NCI-H187 (cell line): ENCODE measurements around the gene RRM1.
"Not testable (repeated sequence)": the region's sequence is repeated elsewhere in the genome, so short reads cannot be mapped to it uniquely, and the experiment has no call there.

Source experiments
- DNase-seq, 2 experiments: peaks; one replicate each; lab custom pipeline; 2025; lab: John Stamatoyannopoulos, UW

RRM1 gene

DNA sequence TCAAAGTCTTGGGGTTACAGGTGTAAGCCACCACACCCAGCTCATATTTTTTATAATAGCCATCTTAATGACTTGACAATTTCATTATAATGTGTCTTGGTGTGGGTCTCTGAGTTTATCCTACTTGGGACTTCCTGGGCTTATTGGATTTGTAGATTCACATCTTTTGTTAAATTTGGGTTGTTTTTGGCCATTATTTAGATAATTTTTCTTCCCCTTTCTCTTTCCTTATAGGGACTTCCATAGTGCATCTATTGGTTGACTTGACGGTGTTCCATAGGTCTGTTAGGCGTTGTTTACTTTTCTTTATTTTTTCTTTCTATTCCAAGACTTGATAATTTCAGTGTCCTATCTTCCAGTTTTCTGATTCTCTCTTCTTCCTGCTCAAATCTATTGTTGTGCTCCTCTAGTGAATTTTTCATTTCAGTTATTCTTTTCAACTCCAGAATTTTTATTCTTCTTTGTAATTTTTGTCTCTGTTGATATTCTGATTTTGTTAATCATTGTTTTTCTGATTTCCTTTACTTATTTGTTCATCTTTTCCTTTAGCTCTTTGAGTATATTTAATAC is 45.6 kb downstream of the RRM1 start:
- no peak for DNase-seq

DNA sequence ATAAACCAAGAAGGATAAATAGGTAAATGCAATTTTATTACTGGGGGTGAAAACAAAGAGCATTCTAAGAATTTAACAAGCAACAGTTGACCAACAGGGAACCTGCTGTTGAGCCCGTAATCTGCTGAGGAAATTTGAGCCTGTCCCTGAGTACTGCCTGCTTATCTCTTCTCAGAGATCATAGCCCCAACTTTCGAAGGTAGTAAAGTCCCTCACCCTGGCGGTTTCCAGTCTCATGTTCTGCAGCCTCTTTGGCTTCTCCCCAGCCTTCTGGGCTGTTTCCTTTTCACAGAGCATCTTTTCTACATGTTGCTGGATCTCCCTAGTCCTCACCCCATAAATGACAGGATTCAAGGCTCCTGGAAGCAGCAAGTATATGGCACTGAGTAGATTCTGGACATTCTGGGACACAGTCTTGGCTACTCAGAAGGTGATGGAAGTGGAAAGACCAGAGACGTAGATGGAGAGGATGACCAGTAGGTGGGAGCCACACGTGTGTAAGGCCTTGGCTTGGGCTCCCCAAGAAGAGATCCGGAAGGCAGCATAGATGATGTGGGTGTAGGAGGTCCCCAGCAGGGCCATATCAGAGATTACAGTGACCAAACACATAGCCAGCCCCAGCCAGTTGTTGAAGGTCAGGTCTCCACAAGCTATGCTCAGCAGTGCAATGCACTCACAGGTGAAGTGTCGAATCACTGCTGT is 51.6 kb downstream of the RRM1 start:
- DNase-seq, result no peak

DNA sequence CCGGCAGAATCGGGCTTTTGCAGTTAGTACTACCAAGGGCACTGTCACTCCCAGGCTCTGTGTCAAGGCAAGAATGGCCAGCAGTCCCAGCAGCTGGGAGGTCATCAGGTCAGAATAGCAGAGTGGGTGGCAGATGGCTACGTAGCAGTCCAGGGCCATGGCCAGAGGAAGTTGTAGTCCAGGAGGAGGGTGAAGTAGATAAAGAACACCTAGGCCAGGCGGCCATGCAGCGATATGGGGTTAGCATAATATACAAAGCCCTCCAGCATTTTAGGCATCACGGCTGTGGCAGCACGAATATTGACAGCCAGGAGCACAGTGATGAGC is 52.1 kb downstream of the RRM1 start:
- no peak for DNase-seq

GRCh38 chr11:4154503-4154902 is 59.9 kb downstream of the RRM1 start:
- no peak for DNase-seq

GRCh38 chr11:4156571-4156970 is 62.0 kb downstream of the RRM1 start:
- DNase-seq, result no peak

- DNase-seq, result not testable (repeated sequence)
Observed at GRCh38 chr11:4158818-4159217, 64.2 kb downstream of the RRM1 start.

DNA sequence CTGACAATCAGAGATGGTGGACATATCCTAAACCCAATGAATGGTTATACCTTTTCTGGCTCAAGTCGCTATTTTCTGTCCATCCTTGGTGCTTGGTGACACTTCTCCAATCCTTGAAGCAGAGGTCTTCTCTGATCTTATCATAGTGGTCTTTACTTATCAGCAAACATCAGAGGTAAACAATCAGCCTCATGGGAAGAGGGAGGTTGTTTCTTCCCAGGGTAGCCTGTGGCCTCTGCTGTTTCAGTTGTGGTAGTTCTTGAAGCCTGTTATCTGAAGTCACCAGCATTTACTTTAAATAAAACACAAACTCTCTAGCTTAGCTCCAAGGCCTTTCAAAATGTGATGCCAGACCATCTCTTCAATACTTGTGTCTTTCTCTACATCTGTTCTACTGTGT is 66.7 kb downstream of the RRM1 start:
- no peak for DNase-seq

DNA sequence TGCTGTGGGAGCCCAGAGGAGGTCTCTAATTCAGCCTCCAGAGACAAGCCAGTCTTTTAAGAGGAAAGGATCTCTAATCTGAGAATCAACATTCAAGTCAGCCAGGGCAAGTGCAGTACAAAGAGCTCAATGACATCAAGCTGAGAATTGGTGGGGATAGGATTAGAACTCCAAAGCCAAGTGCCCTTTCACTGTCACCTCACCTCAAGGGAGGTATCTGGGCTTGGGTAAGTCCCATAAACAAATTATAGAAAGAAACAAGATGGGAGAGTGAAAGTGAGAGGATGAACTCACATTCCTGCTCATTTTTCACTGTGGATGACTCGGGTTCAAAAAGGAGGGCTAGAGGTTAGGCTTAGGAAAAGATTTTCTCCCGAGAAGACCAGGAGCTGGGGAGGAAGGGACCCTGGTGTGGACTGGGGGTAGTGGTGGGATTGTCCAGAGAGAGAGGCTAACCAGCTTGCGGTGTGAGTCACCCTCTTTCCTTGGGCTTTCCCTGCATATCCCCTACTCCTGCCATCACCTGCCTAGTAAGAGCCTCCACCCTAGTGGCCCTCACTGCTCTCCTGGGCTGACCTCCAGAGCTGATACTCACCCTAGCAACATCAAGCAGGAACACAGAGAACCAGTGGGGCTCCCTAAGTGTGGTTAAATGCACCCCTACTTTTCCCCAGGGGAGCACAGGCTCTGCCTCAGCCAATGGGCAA is 70.4 kb downstream of the RRM1 start:
- DNase-seq, result no peak

DNA sequence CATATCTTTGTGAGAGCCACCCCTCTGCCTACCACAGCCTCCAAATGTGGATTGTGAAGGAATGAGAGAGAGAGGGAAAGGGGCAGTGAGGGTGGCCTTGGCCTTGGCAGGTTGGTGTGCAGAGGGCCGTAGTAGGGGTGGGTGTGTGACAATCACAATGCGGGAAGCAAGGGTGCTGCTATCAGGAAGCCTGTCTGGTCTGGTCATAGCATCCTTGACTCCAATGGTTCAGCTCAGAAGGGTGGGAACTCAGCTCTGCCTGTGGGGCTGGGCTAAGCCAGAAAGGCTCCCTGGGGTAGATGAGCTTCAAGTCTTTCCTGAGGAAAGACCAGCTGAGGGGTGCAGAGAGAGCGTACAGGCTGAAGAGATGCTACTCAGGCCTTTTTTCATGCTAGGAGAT is 72.7 kb downstream of the RRM1 start:
- DNase-seq, result no peak

DNA sequence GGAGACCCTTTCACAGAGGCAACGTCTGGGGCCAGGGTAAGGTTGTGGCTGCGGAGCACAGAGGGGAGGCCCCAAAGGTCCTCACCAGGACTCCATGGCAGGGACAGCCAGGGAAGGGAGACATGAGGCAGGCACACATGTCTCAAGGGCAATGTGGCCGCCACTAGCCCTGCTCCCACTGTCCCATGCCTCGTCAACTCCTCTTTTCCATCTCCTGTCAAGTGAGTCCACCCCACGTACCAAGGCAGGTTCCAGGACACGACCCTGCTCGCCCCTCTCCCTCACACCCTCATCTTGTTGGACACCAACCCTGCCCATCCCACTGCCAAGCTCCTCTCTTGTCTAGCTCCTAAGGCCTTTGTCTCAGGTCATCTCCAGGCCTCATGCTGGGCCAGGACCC is 73.2 kb downstream of the RRM1 start:
- no peak for DNase-seq

GRCh38 chr11:4175620-4176350 is 81.2 kb downstream of the RRM1 start:
- DNase-seq, result not testable (repeated sequence)

GRCh38 chr11:4178813-4179662 is 84.4 kb downstream of the RRM1 start:
- DNase-seq, result no peak

DNA sequence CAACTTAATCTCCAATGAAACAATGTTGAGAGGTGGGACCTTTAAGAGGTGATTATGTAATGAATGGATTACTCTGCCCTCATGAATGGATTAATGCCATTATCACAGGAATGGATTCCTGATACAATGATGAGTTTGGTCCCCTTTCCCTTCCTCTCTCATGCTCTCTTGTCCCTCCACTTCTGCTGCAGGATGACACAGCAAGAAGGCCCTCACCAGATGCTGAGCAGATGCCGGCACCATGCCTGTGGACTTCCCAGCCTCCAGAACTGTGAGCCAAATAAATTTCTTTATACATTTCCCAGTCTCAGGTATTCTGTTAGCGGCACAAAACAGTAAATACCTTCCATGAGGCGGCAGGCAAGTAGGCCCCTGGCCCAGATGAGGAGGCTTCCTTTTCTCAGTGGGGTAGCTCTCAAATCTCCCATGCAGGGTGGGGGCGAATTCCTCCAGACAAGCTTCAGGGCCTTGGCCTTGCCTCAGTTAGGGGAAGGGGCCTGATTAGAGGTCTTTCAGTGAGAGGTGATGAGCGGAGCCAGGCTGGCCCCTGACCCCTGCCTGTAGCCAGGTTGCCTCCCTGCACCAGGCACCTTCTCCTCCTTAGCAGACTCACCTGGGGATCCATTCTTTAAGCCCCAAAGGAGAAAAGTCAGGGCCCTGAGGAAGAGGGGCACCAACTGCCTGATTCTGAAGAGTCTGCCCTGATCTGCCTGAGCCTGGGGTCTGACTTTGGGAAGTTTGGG is 86.0 kb downstream of the RRM1 start:
- DNase-seq, result no peak

DNA sequence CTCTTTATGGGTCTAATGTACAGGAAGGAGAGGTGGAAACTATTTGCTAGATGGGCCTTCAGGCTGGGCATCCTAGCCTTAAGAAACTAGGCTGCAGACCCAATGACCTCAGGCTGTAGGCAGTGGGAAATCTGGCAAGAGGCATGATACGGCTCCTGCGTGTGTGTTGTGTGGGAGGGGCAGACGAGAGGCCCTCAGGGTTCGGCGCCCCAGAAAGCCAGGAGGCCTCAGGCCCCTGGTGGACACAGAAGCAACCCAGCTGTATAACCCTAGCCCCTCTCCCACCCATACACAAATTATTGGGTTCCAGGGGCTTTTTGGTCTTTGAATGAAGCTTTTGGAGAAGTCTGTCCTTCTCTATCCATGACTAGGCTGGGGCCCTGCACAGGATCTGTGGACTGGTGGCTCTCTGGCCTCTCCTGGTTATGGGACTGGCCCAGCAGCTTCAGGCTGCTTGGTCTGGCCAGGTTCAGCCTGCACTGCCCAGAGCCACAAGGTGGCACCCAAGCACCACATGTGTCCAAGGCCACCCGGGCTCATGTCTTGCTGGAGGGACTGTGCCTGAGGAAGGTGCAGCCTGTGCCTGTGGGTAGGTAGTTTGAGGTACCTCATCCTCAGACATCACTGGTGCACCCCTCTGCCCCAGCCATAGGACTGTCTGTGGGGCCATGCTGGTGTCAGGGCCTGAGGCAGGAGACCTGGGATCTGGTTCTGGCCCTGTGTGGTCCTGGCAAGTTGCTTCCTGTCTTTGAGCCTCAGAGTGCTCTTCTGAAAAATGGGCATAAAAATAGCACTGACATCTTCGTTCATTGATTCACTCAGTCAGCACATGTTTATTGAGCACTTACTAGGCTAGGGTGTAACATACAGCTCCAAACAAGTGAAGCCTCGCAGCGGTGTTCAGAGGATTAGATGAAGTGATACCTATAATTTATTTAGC is 87.5 kb downstream of the RRM1 start:
- DNase-seq, result no peak

GRCh38 chr11:4183410-4184057 is 88.9 kb downstream of the RRM1 start:
- no peak for DNase-seq

DNA sequence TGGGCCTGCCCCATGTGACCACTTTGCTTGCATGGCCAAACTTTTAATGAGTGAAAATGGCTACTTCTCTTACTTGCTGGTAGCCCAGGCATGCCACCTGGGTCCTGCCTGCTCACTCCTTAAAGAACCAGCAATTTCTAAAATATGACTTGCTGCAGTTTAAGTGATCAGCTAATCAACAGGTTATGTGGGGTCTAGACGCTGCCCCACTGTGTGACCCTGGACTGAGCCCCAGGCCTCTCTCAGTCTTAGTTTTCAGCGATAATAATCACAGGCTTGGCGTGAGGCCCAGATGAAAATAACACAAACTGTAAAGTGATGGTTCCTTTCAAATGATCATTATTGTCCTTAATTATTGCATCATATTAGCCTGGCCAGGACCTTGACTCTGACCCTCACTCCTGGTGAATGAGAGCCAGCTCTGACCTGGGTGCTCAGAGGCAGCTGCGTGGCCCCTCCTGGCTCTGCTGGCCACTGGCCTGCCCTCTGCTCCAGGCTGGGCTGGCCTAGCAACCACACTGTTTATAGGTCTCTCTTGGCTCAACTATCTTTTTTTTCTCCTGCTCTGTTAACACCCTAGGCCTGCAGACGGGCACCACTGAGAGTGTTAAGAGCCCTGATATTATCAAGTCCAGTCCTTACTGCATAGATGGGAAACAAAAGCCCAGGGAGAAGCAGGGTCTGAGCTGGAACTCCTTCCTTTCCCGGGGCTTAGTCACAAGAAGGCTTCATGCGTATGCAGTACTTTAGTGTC is 89.7 kb downstream of the RRM1 start:
- DNase-seq, result no peak

DNA sequence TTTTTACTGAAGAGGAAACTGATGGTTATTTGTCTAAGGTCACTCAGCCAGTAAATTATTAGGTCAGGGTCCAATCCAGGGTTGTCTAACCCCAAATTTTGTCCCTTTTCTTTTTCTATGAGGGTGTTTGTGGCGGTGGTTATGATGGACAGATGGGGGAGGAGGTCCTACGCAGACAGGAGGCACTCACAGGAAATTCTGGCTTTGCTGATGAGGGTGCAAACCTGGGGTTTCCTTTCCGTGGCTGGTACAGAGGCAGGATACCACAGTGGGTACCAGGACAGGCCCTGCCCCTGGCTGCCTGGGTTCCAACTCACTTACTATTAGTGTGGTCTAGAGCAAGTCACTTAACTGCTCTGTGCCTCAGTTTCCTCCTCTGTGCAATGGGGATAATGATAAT is 91.0 kb downstream of the RRM1 start:
- DNase-seq, result no peak

- no peak for DNase-seq
Observed at GRCh38 chr11:4186464-4187054, 92.0 kb downstream of the RRM1 start.
